Measurements from ENCODE around the gene PTPRD.

DNA sequence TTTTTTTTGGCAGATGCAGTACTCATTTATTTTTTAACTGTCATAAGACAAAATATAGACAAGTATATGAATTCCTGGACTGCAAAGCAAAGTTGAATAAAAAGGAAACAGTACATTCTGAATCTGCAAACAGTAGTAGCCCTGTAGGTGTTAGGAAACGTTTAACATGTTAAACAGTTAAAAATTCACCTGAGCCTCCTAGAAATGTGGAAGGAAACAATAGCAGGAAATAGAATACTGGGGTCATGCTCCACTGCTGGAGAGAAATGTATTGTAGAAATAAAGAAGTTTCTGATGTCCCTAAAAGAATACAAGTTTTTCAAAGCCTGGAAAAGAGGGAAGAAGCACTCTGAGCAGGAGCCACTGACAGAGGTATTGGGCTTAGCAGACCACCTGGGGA, 866.0 kb downstream of the PTPRD start:
- TF ChIP-seq, protein P1, sequence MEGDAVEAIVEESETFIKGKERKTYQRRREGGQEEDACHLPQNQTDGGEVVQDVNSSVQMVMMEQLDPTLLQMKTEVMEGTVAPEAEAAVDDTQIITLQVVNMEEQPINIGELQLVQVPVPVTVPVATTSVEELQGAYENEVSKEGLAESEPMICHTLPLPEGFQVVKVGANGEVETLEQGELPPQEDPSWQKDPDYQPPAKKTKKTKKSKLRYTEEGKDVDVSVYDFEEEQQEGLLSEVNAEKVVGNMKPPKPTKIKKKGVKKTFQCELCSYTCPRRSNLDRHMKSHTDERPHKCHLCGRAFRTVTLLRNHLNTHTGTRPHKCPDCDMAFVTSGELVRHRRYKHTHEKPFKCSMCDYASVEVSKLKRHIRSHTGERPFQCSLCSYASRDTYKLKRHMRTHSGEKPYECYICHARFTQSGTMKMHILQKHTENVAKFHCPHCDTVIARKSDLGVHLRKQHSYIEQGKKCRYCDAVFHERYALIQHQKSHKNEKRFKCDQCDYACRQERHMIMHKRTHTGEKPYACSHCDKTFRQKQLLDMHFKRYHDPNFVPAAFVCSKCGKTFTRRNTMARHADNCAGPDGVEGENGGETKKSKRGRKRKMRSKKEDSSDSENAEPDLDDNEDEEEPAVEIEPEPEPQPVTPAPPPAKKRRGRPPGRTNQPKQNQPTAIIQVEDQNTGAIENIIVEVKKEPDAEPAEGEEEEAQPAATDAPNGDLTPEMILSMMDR (conservative IDR thresholded peaks at IDR 0.05; ENCODE audit: low read length), result no peak
- TF ChIP-seq EZH2phosphoT487 (IDR thresholded peaks at IDR 0.05; ENCODE audit: borderline replicate concordance, low read depth, low read length), result no peak

All from OCI-LY7 (cell line).